H9 (cell line): ENCODE results near the gene BFSP2. TPM values are rescaled to one million over a fixed set of nuclear protein-coding genes. Genes with fewer than 3 reads are reported as not detected.

Experiments used
- DNase-seq: peaks from one replicate; pipeline ENCODE4 v3.0.0-alpha.2; 2017
- H2AFZ ChIP-seq: one replicate; pipeline ENCODE4 v1.6.1; 2013; ENCODE audit warnings: mild to moderate bottlenecking, low read length, control low read depth, moderate library complexity
- H2AK5ac ChIP-seq: 2 replicates; pipeline ENCODE4 v1.6.1; 2013; ENCODE audit warnings: low read length, control low read depth, mixed read lengths; ENCODE audit not compliant: insufficient read length
- H2BK120ac ChIP-seq: one replicate; pipeline ENCODE4 v1.6.1; 2013; ENCODE audit warnings: low read depth, mild to moderate bottlenecking, low read length, control low read depth, inconsistent platforms; ENCODE audit not compliant: poor library complexity, severe bottlenecking
- H2BK12ac ChIP-seq: 2 replicates; pipeline ENCODE4 v1.6.1; 2013; ENCODE audit warnings: low read length, control low read depth, mixed read lengths, low read depth; ENCODE audit not compliant: insufficient read length
- H2BK15ac ChIP-seq: 2 replicates; pipeline ENCODE4 v1.6.1; 2013; ENCODE audit warnings: low read depth, low read length, control low read depth
- H2BK20ac ChIP-seq: one replicate; pipeline ENCODE4 v1.6.1; 2013; ENCODE audit warnings: low read depth, mild to moderate bottlenecking, low read length, control low read depth, inconsistent platforms; ENCODE audit not compliant: poor library complexity, severe bottlenecking
- H2BK5ac ChIP-seq: 2 replicates; pipeline ENCODE4 v1.6.1; 2013; ENCODE audit warnings: low read length, control low read depth, mixed read lengths; ENCODE audit not compliant: insufficient read length
- H3K14ac ChIP-seq: 2 replicates; pipeline ENCODE4 v1.6.1; 2013; ENCODE audit warnings: low read length, control low read depth; ENCODE audit not compliant: insufficient read depth
- H3K18ac ChIP-seq: 2 replicates; pipeline ENCODE4 v1.6.1; 2013; ENCODE audit warnings: low read depth, mild to moderate bottlenecking, mixed read lengths, low read length, control low read depth; ENCODE audit not compliant: insufficient read length
- H3K23ac ChIP-seq: 2 replicates; pipeline ENCODE4 v1.6.1; 2013; ENCODE audit warnings: low read length, control low read depth, mixed read lengths, low read depth; ENCODE audit not compliant: insufficient read length
- H3K23me2 ChIP-seq: 2 replicates; pipeline ENCODE4 v1.6.1; 2013; ENCODE audit warnings: low read depth, mild to moderate bottlenecking, mixed read lengths, low read length, control low read depth; ENCODE audit not compliant: insufficient read length, poor library complexity, severe bottlenecking
- H3K27ac ChIP-seq: 2 replicates; pipeline ENCODE4 v1.5.1; 2013; ENCODE audit warnings: low read length, control low read depth, mixed read lengths, low read depth; ENCODE audit not compliant: insufficient read length
- H3K27me3 ChIP-seq: 2 replicates; pipeline ENCODE4 v1.6.1; 2013; ENCODE audit warnings: low read length, control low read depth, inconsistent platforms; ENCODE audit not compliant: insufficient read depth
- H3K4ac ChIP-seq: 2 replicates; pipeline ENCODE4 v1.6.1; 2013; ENCODE audit warnings: low read depth, mild to moderate bottlenecking, control low read depth, inconsistent platforms, low read length, moderate library complexity
- H3K4me1 ChIP-seq: 2 replicates; pipeline ENCODE4 v1.6.1; 2013; ENCODE audit warnings: low read length, control low read depth, inconsistent platforms; ENCODE audit not compliant: insufficient read depth
- H3K4me2 ChIP-seq: 2 replicates; pipeline ENCODE4 v1.6.1; 2013; ENCODE audit warnings: low read length, control low read depth, mixed read lengths; ENCODE audit not compliant: insufficient read length, insufficient read depth
- H3K56ac ChIP-seq: 2 replicates; pipeline ENCODE4 v1.6.1; 2013; ENCODE audit warnings: low read depth, mild to moderate bottlenecking, mixed read lengths, low read length, control low read depth; ENCODE audit not compliant: insufficient read length
- H3K79me1 ChIP-seq: 2 replicates; pipeline ENCODE4 v1.6.1; 2013; ENCODE audit warnings: low read depth, mild to moderate bottlenecking, moderate library complexity, low read length, control low read depth, inconsistent platforms; ENCODE audit not compliant: insufficient read depth, poor library complexity, severe bottlenecking
- H3K79me2 ChIP-seq: 2 replicates; pipeline ENCODE4 v1.6.1; 2013; ENCODE audit warnings: low read length, control low read depth, inconsistent platforms; ENCODE audit not compliant: insufficient read depth
- H3K9ac ChIP-seq: 2 replicates; pipeline ENCODE4 v1.6.1; 2013; ENCODE audit warnings: low read length, control low read depth, mixed read lengths; ENCODE audit not compliant: insufficient read length; ENCODE audit errors: extremely low read depth
- H3K9me3 ChIP-seq: one replicate; pipeline ENCODE4 v1.6.1; 2013; ENCODE audit warnings: low read depth, low read length, inconsistent platforms; ENCODE audit not compliant: control insufficient read depth
- H3T11ph ChIP-seq: one replicate; pipeline ENCODE4 v1.6.1; 2013; ENCODE audit warnings: mild to moderate bottlenecking, low read length, control low read depth, inconsistent platforms
- H4K20me1 ChIP-seq: one replicate; pipeline ENCODE4 v1.6.1; 2013; ENCODE audit not compliant: control insufficient read depth, insufficient read length, insufficient read depth
- H4K5ac ChIP-seq: 2 replicates; pipeline ENCODE4 v1.6.1; 2013; ENCODE audit warnings: low read depth, mild to moderate bottlenecking, mixed read lengths, low read length, control low read depth; ENCODE audit not compliant: insufficient read length
- H4K8ac ChIP-seq: replicated peaks from 2 replicates; pipeline ENCODE4 v1.6.1; 2013; ENCODE audit warnings: low read length, control low read depth, mixed read lengths, low read depth; ENCODE audit not compliant: insufficient read length
- H4K91ac ChIP-seq: 2 replicates; pipeline ENCODE4 v1.6.1; 2013; ENCODE audit warnings: low read depth, mild to moderate bottlenecking, moderate library complexity, mixed read lengths, low read length, control low read depth; ENCODE audit not compliant: insufficient read length
- H3K27ac Mint-ChIP-seq, 3 experiments: 2 replicates in 2 of 3; 3 replicates in 1 of 3; pipeline ENCODE4 v1.8.0; 2020 to 2021; ENCODE audit warnings: mixed read lengths in 3 of 3, mild to moderate bottlenecking in 1 of 3, moderate library complexity in 1 of 3
- H3K27me3 Mint-ChIP-seq: 2 replicates; pipeline ENCODE4 v1.8.0; 2021; ENCODE audit warnings: low read depth, mild to moderate bottlenecking, moderate library complexity, mixed read lengths
- H3K36me3 Mint-ChIP-seq, 3 experiments: 2 replicates in 2 of 3; 3 replicates in 1 of 3; pipeline ENCODE4 v1.8.0; 2020 to 2021; ENCODE audit warnings: low read depth in 3 of 3, mixed read lengths in 3 of 3; ENCODE audit not compliant: insufficient read depth in 1 of 3
- H3K4me1 Mint-ChIP-seq, 2 experiments: 2 replicates each; pipeline ENCODE4 v1.8.0; 2020; ENCODE audit warnings: mixed read lengths in 2 of 2
- H3K4me3 Mint-ChIP-seq, 2 experiments: 2 replicates in 1 of 2; 3 replicates in 1 of 2; pipeline ENCODE4 v1.8.0; 2020 to 2021; ENCODE audit warnings: mild to moderate bottlenecking in 2 of 2, mixed read lengths in 2 of 2, moderate library complexity in 1 of 2
- H3K9me3 Mint-ChIP-seq, 2 experiments: 2 replicates in 1 of 2; 3 replicates in 1 of 2; pipeline ENCODE4 v1.8.0; 2020; ENCODE audit warnings: mild to moderate bottlenecking in 2 of 2, mixed read lengths in 2 of 2, moderate library complexity in 1 of 2
- CTCF ChIP-seq: fragments of 200-600 bp; sonication (generic); conservative IDR thresholded peaks from 3 replicates; pipeline ENCODE4 v1.8.0; 2021; ENCODE audit warnings: antibody characterized with exemption, mild to moderate bottlenecking
- WGBS: extraction: QIAGEN DNeasy Blood & Tissue Kit; methylation state at CpG from one replicate; pipeline ENCODE4 v1.1.7; 2013; ENCODE audit warnings: missing lambda C conversion rate, low lambda C conversion rate, mixed read lengths; ENCODE audit not compliant: insufficient read length; ENCODE audit errors: extremely low coverage; 5-methylcytosine and 5-hydroxymethylcytosine counted together
- total RNA-seq: library from RNA; stranded (reverse); gene quantifications from 2 replicates; pipeline ENCODE4 v1.2.1, GENCODE V29; 2021

Gene BFSP2
- total RNA-seq, 1 experiment from 2014 or later: not detected

GRCh38 chr3:133380481-133381225 lies 19.2 kb upstream of the BFSP2 start:
- peaks cover 3% of the 10 kb centered on the region; the same call in 1 of the 2 replicates for H3K4me1 ChIP-seq
- H2BK20ac ChIP-seq: no peak overlapping the region
- no peak for TF ChIP-seq CTCF
- H3K9ac ChIP-seq: no peak overlapping the region
- no peak overlapping the region for H3K56ac ChIP-seq
- H2BK120ac ChIP-seq: no peak overlapping the region
- no peak overlapping the region for H3K14ac ChIP-seq
- H3K4me2 ChIP-seq: no peak overlapping the region
- no peak overlapping the region for H2BK5ac ChIP-seq
- H3K27ac ChIP-seq: no peak overlapping the region
- no peak overlapping the region for H2AFZ ChIP-seq
- H4K20me1 ChIP-seq: no peaks in the 10 kb centered on the region
- Mint-ChIP-seq H3K27me3 (no peaks in the 10 kb centered on the region), H3K36me3 (peaks cover 0 to 3% (median 0%) of the 10 kb centered on the region in 3 experiments; a peak in 3 of 7 replicates), H3K9me3 (no peaks in the 10 kb centered on the region), H3K4me3 (no peak overlapping the region), H3K27ac (no peak overlapping the region), H3K4me1 (peaks cover 22 to 29% of the 10 kb centered on the region in 2 experiments)
- no peaks in the 10 kb centered on the region for H3K27me3 ChIP-seq
- H3K18ac ChIP-seq: no peak overlapping the region
- WGBS: no CpG with 5 or more reads among the region's 16 CpGs
- no peak overlapping the region for H2BK12ac ChIP-seq
- no peak overlapping the region for H2AK5ac ChIP-seq
- H4K91ac ChIP-seq: no peak overlapping the region
- H3K79me1 ChIP-seq: no peaks in the 10 kb centered on the region
- H3K79me2 ChIP-seq: no peaks in the 10 kb centered on the region
- H2BK15ac ChIP-seq: no peak overlapping the region
- no peak overlapping the region for H3T11ph ChIP-seq
- H4K5ac ChIP-seq: no peak overlapping the region
- no peaks in the 10 kb centered on the region for H3K23me2 ChIP-seq
- H4K8ac ChIP-seq: no peak overlapping the region
- H3K4ac ChIP-seq: no peak overlapping the region
- no peaks in the 10 kb centered on the region for H3K9me3 ChIP-seq
- H3K23ac ChIP-seq: no peak overlapping the region
- no peak for DNase-seq
